NK-92 treated with Interleukin-12 subunit alpha and Interleukin-12 subunit beta, amount 100 ng/mL, for 24 hours (cell line): Measurements from ENCODE around the gene NTRK1.

Source experiments
- DNase-seq: peaks from one replicate; lab custom pipeline; 2025; lab: John Stamatoyannopoulos, UW

Gene NTRK1

DNA sequence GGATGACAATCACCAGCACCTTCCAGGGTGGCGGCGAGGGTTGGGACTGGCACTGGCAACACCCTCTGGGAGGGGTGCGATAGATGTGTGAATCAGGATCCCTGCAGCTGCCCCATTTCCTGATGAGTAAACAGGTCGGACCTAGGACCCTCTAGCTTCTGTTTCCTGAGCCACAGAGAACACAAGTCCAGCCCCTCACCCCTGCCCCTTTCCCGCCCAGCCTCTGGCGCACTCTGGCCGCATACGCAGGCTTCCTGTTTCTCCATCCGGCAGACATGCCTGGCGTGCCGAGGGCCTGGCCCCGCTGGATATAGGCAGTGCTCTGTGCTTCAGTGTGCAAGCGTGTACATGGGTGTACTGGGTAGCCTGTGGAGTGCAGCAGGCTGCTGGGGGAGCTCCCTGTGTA, 37.5 kb downstream of the NTRK1 start:
- DNase-seq, result no peak

DNA sequence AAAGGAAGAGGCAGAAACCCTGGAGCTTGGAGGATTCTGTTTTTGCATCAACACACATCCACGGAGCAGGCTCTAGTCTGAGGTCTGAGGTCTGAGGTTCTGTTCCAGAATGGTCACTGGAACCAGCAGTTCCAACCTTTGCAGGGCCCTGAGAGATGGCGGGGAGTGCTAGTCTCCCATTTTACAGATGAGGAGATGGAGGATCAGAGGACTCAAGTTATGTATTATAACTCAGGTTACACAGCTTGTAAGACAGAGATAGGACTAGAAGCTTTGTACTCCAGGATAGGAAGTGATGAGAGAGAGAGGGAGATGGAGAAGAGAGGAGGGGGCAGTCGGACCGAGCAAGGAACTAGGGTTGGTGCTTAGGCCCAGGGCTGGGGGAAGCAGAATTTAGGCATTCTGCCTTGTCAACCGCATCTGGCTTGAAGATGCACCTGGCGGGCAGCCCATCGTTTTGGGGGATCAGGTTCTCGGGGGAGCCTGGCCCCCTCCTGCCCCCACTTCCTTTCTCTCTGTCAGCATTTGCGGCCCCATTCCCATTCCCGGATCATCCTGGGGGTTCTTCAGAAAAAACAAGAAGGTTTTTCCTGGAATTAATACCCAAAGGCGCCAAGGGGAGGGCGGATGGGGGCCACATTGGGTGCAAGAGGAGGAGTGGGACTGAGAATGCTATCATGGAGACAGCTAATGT, 38.5 kb downstream of the NTRK1 start:
- DNase-seq, result no peak

GRCh38 chr1:156899956-156900718, 39.5 kb downstream of the NTRK1 start:
- DNase-seq, result no peak

GRCh38 chr1:156900896-156901589, 40.4 kb downstream of the NTRK1 start:
- no peak for DNase-seq

DNA sequence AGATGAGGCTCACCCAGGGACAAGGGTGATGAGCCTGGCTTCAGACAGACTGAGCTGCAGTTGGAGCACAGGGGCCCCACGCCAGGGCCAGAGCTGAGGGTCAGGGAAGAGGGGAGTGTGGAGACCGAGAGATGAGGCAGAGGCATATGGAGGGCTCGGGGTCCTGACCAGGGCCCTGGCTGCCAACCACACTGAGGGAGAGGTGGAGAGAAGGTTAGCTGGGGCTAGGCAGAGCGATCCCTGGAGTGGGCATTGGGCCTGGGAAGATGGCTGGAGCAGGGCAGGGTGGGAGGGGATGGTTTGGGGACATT, 40.9 kb downstream of the NTRK1 start:
- DNase-seq, result no peak

DNA sequence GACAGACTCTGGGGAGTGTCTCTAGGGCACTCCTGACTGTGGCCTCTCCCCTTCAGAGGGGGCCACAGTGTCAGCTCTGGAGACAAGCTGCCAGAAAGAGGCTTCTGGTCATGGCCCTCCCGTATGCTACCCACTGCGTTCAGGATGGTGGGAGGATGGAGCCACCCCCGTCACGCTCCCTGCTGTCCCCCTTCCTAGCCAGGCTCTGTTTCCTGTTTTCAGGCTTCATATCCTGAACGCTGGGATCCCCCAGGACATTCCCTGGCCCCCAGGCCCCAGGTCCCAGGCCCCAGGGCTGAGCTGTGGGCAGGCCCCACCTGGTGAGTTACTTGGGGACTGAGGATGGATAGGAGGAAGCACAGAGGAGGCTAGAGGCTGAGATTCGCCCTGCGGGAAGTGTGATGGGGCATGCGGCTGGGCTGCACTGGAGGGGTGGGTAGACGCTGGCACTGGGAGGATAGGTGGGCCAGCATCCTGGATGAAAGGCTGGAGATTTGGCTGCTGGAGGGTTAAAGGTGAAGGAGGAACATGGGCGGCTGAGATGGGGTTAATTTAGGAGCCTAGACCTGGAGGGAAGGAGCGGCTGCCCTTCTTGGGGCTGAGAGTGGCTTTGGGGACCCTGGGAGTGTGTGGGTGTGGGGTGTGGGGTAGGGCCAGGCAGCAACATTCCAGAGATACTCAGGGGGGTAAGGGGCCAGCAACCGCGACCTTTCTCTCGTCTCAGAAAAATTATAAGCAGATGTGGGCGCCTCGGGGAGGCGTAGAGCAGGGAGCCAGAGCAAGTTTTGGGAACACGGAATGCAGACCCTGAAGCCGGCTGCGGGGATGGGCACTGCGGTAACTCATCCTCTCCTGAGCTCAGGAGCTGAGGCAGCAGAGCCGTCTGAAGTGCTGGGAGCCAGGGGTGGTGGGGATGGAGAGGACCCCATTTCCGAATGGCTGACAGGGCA, 41.6 kb downstream of the NTRK1 start:
- DNase-seq, result no peak

- no peak for DNase-seq
Measured at GRCh38 chr1:156903328-156904091, 42.8 kb downstream of the NTRK1 start.

DNA sequence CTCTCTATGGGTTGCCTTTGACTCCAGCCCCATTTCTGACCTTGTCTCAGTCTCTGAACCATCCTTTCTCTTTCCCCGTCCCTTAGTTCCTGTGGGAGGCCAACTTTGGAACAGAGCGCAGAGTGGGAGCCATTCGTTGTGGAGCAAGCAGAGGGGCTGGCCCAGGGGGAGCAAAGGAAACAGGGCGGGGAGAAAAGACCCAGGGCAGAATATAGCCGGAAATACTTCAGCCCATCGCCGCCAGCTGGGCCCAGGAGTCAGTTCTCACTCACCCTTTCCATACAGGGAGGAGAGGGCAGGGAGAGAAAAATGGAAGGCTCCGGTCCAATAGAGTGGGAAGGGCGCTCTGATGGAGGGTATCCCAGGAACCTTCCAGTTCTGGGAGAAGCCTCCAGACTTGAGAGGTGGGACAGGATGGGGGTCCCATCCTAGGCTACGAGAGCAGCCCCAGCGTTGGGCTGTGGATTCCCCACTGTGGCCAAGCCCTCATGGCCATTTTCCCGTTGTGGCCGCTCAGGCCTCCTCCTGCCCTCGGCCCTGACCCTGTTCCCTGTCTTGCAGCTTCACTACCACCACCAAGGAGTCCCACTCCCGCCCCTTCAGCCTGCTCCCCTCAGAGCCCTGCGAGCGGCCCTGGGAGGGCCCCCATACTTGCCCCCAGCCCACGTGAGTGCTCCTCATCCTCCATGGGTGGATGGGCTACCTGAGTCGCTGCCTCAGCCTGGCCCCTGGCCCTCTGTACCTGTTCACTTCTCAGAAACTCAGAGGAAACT, 43.7 kb downstream of the NTRK1 start:
- no peak for DNase-seq

DNA sequence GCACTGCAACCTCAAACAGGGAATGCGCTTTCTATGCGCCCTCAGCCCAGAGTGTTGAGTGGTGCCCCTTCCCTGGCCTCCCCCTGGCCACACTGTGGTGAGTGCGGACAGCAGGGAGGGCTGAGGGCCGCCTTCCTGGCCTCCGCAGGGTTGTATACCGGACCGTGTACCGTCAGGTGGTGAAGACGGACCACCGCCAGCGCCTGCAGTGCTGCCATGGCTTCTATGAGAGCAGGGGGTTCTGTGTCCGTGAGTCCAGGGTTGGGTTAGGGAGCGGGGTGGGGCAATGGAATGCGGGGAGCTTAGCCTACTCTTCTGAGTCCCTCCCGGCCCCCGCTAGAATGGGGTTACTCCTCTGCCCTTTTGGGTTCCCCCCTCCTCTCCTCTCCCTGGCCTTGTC, 44.5 kb downstream of the NTRK1 start:
- DNase-seq, result no peak

- DNase-seq, result no peak
Measured at GRCh38 chr1:156905651-156906050, 45.0 kb downstream of the NTRK1 start.

DNA sequence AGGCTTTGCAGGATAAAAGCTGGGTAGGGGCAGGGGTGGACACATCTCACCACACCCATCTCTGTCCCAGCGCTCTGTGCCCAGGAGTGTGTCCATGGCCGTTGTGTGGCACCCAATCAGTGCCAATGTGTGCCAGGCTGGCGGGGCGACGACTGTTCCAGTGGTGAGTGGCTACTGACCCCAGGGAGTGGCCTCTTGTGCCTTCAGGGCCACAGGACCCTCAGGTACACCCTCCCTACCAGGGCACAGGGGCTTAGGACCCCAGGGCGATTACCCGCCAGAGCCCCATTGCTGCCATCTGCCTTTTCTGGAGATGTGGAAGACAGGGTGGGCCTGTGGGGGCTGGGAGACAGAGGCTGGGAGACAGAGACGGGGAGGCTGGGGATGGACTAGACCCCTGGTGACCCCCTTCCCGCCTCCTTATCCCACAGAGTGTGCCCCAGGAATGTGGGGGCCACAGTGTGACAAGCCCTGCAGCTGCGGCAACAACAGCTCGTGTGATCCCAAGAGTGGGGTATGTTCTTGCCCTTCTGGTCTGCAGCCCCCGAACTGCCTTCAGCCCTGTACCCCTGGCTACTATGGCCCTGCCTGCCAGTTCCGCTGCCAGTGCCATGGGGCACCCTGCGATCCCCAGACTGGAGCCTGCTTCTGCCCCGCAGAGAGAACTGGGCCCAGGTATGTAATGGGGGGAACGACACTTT, 45.7 kb downstream of the NTRK1 start:
- DNase-seq, result no peak

DNA sequence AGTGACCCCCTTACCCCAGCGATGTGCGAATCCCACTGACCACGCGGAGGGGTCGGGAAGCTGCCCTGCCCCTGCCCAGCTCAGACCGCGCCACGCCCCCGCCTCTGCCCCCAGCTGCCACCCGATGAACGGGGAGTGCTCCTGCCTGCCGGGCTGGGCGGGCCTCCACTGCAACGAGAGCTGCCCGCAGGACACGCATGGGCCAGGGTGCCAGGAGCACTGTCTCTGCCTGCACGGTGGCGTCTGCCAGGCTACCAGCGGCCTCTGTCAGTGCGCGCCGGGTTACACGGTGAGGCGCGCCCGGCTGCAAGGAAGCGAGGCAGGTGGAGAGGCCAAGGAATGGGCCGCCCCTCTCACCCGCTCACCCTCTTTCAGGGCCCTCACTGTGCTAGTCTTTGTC, 47.9 kb downstream of the NTRK1 start:
- no peak for DNase-seq

DNA sequence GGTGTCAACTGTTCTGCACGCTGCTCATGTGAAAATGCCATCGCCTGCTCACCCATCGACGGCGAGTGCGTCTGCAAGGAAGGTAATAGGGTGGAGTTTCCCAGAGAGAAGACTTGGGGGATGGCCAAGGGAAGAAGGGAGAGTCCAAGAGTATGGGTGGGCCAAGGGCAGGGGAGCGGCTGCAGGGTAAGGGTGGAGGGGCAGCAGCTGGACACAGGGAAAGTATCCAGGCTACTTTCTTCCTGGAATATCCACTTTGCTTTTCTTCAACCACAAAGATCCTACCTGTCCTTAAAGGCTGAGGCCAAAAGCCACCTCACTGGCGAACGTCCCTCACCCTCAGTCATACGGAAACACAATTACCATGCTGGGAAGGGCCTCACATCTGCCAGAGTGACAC, 48.3 kb downstream of the NTRK1 start:
- no peak for DNase-seq

- no peak for DNase-seq
Measured at GRCh38 chr1:156909671-156910070, 49.0 kb downstream of the NTRK1 start.

- peak; percentile 28 for DNase-seq
Measured at GRCh38 chr1:156910309-156910782, 49.7 kb downstream of the NTRK1 start.

DNA sequence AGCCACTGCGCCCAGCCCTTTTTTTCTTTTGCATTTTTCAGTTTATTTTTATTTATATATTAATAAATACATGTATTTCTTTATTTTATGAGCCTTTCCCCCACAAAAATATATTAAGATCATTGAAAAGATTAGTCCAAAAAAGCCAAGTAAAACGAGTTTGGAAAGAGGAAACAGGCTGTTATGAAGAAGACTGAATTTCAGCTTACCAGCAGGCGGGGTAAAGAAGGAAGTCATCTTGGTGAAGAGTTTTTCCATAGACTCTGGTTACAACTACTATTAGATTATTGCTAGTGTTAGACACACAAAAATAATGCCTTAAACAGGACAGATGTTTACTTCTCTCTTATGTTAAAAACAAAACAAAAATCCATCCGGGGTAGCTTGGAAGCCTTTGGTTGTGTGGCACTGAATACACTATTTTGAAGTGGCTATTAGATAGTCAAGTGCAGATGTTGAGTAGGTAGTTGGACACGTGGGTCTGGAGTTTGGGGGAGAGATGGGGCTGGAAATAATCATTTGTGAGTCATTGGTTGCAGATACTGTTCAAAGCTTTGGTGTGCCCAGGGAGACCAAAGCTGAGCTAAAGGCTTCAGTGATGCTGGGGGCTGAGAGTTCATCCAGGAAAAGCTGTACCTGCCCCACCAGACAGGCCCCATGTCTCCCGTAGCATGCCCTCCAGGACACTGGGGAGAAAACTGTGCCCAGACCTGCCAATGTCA, 51.1 kb downstream of the NTRK1 start:
- DNase-seq, result no peak

DNA sequence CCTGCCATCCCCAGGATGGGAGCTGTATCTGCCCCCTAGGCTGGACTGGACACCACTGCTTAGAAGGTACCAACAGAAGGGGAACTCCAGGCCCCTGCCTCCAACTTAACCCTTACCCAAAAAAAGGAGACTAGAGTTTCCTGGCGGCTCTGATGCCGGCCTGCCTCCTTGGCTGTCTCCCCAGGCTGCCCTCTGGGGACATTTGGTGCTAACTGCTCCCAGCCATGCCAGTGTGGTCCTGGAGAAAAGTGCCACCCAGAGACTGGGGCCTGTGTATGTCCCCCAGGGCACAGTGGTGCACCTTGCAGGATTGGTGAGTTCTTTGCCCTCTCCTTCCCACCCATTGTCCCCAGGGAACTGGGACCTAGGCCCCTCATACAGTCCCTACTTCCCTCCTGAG, 51.6 kb downstream of the NTRK1 start:
- no peak for DNase-seq

DNA sequence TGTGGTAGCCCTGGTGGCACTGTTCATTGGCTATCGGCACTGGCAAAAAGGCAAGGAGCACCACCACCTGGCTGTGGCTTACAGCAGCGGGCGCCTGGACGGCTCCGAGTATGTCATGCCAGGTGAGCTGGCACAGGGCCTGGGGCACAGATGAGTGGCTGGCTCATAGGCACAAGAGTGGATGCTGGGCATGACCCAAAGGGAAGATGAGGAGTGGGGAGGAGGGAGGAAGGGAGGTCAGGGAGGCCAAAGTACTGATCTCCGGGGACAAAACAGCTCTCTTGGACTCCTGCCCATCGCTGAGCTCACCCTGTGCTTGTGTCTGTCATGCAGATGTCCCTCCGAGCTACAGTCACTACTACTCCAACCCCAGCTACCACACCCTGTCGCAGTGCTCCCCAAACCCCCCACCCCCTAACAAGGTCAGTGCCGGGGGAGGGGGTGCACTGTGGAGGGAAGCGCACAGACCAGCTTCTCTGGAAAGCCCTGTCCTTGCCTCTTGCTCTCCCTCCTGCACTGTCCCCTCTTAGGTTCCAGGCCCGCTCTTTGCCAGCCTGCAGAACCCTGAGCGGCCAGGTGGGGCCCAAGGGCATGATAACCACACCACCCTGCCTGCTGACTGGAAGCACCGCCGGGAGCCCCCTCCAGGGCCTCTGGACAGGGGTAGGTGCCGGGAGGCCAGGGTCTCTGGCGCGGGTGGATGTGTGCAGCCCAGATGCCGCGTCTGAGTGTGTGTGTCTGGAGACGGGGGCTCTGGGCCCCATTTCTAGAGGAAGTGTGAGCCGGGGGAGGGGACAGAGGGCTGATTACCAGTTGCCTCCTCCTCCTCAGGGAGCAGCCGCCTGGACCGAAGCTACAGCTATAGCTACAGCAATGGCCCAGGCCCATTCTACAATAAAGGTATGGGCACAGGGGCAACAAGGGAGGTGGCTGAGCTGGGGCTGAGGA, 52.5 kb downstream of the NTRK1 start:
- DNase-seq, result no peak
